Fibroblast of skin of abdomen (primary cell): ENCODE results near the gene LMTK3.
"Not testable (repeated sequence)": the region's sequence is repeated elsewhere in the genome, so short reads cannot be mapped to it uniquely, and the experiment has no call there.

Experiments used
- DNase-seq: peaks from one replicate; pipeline ENCODE4 v3.0.0-alpha.2; 2013

LMTK3 gene

GRCh38 chr19:48507911-48508439, 3.7 kb downstream of the LMTK3 start:
- no peak for DNase-seq

GRCh38 chr19:48506138-48506733, 5.4 kb downstream of the LMTK3 start:
- peak; percentile 42 for DNase-seq

- DNase-seq = no peak
These were observed 9.2 kb downstream of the LMTK3 start for GRCh38 chr19:48502350-48503018.

- no peak for DNase-seq
These were observed 9.9 kb downstream of the LMTK3 start for GRCh38 chr19:48501494-48502349.

- no peak for DNase-seq
These were observed 10.7 kb downstream of the LMTK3 start for GRCh38 chr19:48500830-48501493.

GRCh38 chr19:48499316-48500090, 12.1 kb downstream of the LMTK3 start:
- no peak for DNase-seq

- no peak for DNase-seq
These were observed 12.9 kb downstream of the LMTK3 start for GRCh38 chr19:48498595-48499311.

GRCh38 chr19:48497728-48498594, 13.7 kb downstream of the LMTK3 start:
- no peak for DNase-seq

- DNase-seq = no peak
These were observed 14.5 kb downstream of the LMTK3 start for GRCh38 chr19:48496959-48497727.

GRCh38 chr19:48495396-48495795, 16.2 kb downstream of the LMTK3 start:
- no peak for DNase-seq

- DNase-seq = no peak
These were observed 17.8 kb downstream of the LMTK3 start for GRCh38 chr19:48493718-48494401.

GRCh38 chr19:48492925-48493717, 18.5 kb downstream of the LMTK3 start:
- DNase-seq = peak; percentile 96

- no peak for DNase-seq
These were observed 19.9 kb downstream of the LMTK3 start for GRCh38 chr19:48491793-48492123.

GRCh38 chr19:48490981-48491792, 20.4 kb downstream of the LMTK3 start:
- DNase-seq = no peak

GRCh38 chr19:48489608-48490216, 21.9 kb downstream of the LMTK3 start:
- DNase-seq = no peak

GRCh38 chr19:48488478-48488877, 23.2 kb downstream of the LMTK3 start:
- DNase-seq = not testable (repeated sequence)

GRCh38 chr19:48487948-48488347, 23.7 kb downstream of the LMTK3 start:
- DNase-seq = peak; percentile 63
